ENCODE data around the gene ITCH. TPM values are rescaled to one million over a fixed set of nuclear protein-coding genes. Genes with fewer than 3 reads are reported as not detected.

ITCH gene
- total RNA-seq, 1 experiment from 2014 or later: 78.8 TPM

- no peaks in the 10 kb centered on the region for H3K9me2 ChIP-seq (ENCODE audit: insufficient read depth)
- H3K27me3 ChIP-seq (ENCODE audit: insufficient read depth, low read length): no peaks in the 10 kb centered on the region
- H3K79me2 ChIP-seq (ENCODE audit: insufficient read depth, low read length): peaks cover 10% of the 10 kb centered on the region
- no peak overlapping the region for H3K4me2 ChIP-seq (ENCODE audit: low read length)
- H3K4me1 ChIP-seq (ENCODE audit: control insufficient read depth in 1 of 2, insufficient read depth in 2 of 2, low read length in 2 of 2): peaks cover 4 to 7% of the 10 kb centered on the region in 2 experiments; a peak in 3 of 4 replicates
- H2AFZ ChIP-seq (ENCODE audit: low read depth, low read length, poor library complexity, severe bottlenecking): no peak overlapping the region
- H4K20me1 ChIP-seq (ENCODE audit: insufficient read depth): no peaks in the 10 kb centered on the region
- H3K4me3 ChIP-seq (replicated peaks in 1 of 2; ENCODE audit: low read depth in 1 of 2, low read length in 2 of 2): no peak overlapping the region
- CTCF ChIA-PET: interaction anchor here (0.6 kb wide), 1 partner anchor 25 kb away, joined by 4 read pairs; no protein-coding TSS in a partner anchor
- no TSS peak for BruUV-seq (replicated peaks)
- TF ChIP-seq EZH2 (IDR thresholded peaks at IDR 0.05): no peak
- TF ChIP-seq ZNF274 (IDR thresholded peaks at IDR 0.05; ENCODE audit: low read depth, low read length): no peak
- no peak for TF ChIP-seq CBX3 (IDR thresholded peaks at IDR 0.05; ENCODE audit: low read depth)
- no peak for TF ChIP-seq EGR1 (IDR thresholded peaks at IDR 0.05; ENCODE audit: low read depth)
- TF ChIP-seq MAX (IDR thresholded peaks at IDR 0.05): no peak
- TF ChIP-seq SIN3A (IDR thresholded peaks at IDR 0.05; ENCODE audit: low read depth): no peak
- no peak for TF ChIP-seq SRF (IDR thresholded peaks at IDR 0.05; ENCODE audit: low read depth)
- TF ChIP-seq ZBTB33 (IDR thresholded peaks at IDR 0.05; ENCODE audit: extremely low read depth, insufficient replicate concordance, low read length): no peak
- no peak for TF ChIP-seq CEBPB (IDR thresholded peaks at IDR 0.05; ENCODE audit: low read depth)
- no peak for TF ChIP-seq SP1 (IDR thresholded peaks at IDR 0.05; ENCODE audit: low read depth)
- no peak for TF ChIP-seq EZH2phosphoT487 (IDR thresholded peaks at IDR 0.05; ENCODE audit: borderline replicate concordance)
- no peak for TF ChIP-seq TCF7L2 (IDR thresholded peaks at IDR 0.05; ENCODE audit: borderline replicate concordance, extremely low read depth, insufficient read depth, insufficient read length)
- no peak for TF ChIP-seq FOSL1 (IDR thresholded peaks at IDR 0.05; ENCODE audit: low read depth)
- POLR2A ChIA-PET: no interaction called here
- H3K27ac ChIP-seq (ENCODE audit: low read depth, low read length): no peak overlapping the region
- intact Hi-C loops (cut with micrococcal nuclease): no loop called here
- no peak overlapping the region for H3K9ac ChIP-seq (ENCODE audit: low read length)
- RAD21 ChIA-PET (ENCODE audit: low non-redundant PET in 1 of 2, low total read pairs in 2 of 2, uncharacterized antibody in 2 of 2, unreplicated experiment in 2 of 2): no interaction called here
- peaks cover 9 to 15% of the 10 kb centered on the region in 2 experiments for H3K36me3 ChIP-seq (ENCODE audit: control insufficient read depth in 1 of 2, insufficient read depth in 2 of 2, low read length in 2 of 2)
- DNase-seq (ENCODE audit: low read depth, low spot score): no peak
- no peak for ATAC-seq
- no peaks in the 10 kb centered on the region for H3K9me3 ChIP-seq (ENCODE audit: control insufficient read depth in 1 of 2, insufficient read depth in 1 of 2, low read depth in 1 of 2, low read length in 2 of 2)
These were observed 149.3 kb downstream of the ITCH start for GRCh38 chr20:34512266-34512954.
